RKO (cell line): ENCODE results near the gene ADGRV1.
"Not testable (repeated sequence)": the region's sequence is repeated elsewhere in the genome, so short reads cannot be mapped to it uniquely, and the experiment has no call there.

ENCODE experiments used
- DNase-seq: peaks from one replicate; pipeline ENCODE4 v3.0.0-alpha.2; 2016; ENCODE audit warnings: low spot score

ADGRV1 gene

GRCh38 chr5:90941002-90941720, 382.6 kb downstream of the ADGRV1 start:
- DNase-seq: no peak

GRCh38 chr5:90944116-90944515, 385.5 kb downstream of the ADGRV1 start:
- no peak for DNase-seq

GRCh38 chr5:90947667-90948066, 389.1 kb downstream of the ADGRV1 start:
- no peak for DNase-seq

- DNase-seq: no peak
Observed at GRCh38 chr5:90948969-90949368, 390.4 kb downstream of the ADGRV1 start.

GRCh38 chr5:90949469-90950358, 391.1 kb downstream of the ADGRV1 start:
- no peak for DNase-seq

GRCh38 chr5:90955001-90955635, 396.5 kb downstream of the ADGRV1 start:
- no peak for DNase-seq

GRCh38 chr5:90956511-90957097, 398.0 kb downstream of the ADGRV1 start:
- DNase-seq: no peak

- DNase-seq: no peak
Observed at GRCh38 chr5:90957906-90958305, 399.3 kb downstream of the ADGRV1 start.

- no peak for DNase-seq
Observed at GRCh38 chr5:90959262-90959661, 400.7 kb downstream of the ADGRV1 start.

- peak; percentile 8 for DNase-seq
Observed at GRCh38 chr5:90962481-90962880, 403.9 kb downstream of the ADGRV1 start.

- no peak for DNase-seq
Observed at GRCh38 chr5:90965110-90965685, 406.6 kb downstream of the ADGRV1 start.

- DNase-seq: no peak
Observed at GRCh38 chr5:90967443-90967842, 408.8 kb downstream of the ADGRV1 start.

- no peak for DNase-seq
Observed at GRCh38 chr5:90967851-90968250, 409.3 kb downstream of the ADGRV1 start.

- DNase-seq: no peak
Observed at GRCh38 chr5:90968319-90968718, 409.7 kb downstream of the ADGRV1 start.

GRCh38 chr5:90969945-90970344, 411.3 kb downstream of the ADGRV1 start:
- not testable (repeated sequence) for DNase-seq

- no peak for DNase-seq
Observed at GRCh38 chr5:90981177-90981576, 422.6 kb downstream of the ADGRV1 start.

GRCh38 chr5:90981821-90982220, 423.2 kb downstream of the ADGRV1 start:
- DNase-seq: no peak

- DNase-seq: no peak
Observed at GRCh38 chr5:90982576-90982975, 424.0 kb downstream of the ADGRV1 start.

- DNase-seq: peak; percentile 73
Observed at GRCh38 chr5:90983148-90983547, 424.6 kb downstream of the ADGRV1 start.

- DNase-seq: no peak
Observed at GRCh38 chr5:90983711-90984124, 425.1 kb downstream of the ADGRV1 start.

GRCh38 chr5:90985341-90985740, 426.7 kb downstream of the ADGRV1 start:
- no peak for DNase-seq

GRCh38 chr5:90987726-90988125, 429.1 kb downstream of the ADGRV1 start:
- no peak for DNase-seq
